ENCODE data around the gene APBB3.

APBB3 gene

DNA sequence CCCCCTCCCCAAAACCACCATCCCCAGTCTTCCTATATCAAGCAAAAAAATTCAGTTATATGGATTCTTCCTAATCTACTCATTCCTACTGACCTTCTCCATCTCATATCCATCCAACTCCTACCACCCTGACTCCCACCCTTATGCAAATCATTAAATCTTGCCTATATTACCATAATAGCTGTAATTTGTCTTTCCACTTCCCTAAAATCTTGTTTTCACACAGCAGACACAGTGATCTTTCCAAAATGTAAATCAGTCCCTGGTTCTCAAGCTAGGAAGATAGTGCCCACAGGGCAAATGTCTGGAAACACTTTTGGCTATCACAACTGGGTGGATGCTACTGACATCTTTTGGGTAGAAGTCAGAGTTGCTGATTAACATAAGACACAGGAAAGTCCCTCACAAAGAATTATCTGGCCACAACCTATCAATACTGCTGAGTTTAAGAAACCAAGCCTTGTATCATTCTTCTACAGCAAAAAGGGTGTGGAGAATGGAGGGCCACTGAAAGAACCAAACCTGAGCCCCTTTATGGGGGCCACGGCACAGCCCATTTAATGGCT, 8.6 kb downstream of the APBB3 start:
- DNase-seq (ENCODE audit: low read depth in 2 of 2), result no peak

DNA sequence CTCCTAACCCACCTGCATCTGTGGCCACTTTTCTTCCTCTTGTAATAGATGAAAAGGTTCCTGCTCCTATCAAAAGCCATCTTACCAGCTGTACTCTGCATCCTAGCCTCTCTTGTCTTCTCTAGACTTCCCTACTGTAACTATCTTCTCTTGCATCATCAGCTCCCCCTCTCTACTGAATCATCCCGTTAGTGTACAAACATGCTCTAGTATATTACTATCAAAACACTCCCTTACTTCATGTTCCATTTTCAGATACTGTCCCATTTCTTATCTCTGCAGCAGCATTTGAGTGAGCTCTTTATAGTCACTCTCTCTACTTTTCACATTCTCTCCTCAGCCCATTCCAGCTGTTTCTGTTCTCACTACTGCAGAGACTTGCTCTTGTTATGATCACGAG, 9.9 kb downstream of the APBB3 start:
- DNase-seq (ENCODE audit: low read depth in 2 of 2), result no peak

DNA sequence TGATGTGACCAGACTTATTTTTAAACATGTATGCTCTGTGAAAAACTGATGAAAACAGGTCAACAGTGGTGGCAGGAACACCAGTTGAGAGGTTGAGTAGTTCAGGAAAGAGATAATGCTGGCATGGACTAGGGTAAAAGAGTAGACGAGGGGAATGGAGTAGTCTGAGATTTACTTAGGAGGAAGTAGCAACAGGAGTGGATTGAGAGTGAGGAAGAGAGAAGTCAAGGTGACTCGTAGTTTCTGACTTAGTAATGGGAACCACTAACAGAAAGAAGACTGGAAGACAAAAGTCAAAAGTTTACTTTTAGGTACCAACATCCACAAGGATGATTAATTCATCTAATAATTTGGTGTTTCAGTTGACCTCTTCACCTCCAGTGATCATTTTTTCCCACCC, 10.7 kb downstream of the APBB3 start:
- DNase-seq (ENCODE audit: low read depth in 2 of 2), result no peak

DNA sequence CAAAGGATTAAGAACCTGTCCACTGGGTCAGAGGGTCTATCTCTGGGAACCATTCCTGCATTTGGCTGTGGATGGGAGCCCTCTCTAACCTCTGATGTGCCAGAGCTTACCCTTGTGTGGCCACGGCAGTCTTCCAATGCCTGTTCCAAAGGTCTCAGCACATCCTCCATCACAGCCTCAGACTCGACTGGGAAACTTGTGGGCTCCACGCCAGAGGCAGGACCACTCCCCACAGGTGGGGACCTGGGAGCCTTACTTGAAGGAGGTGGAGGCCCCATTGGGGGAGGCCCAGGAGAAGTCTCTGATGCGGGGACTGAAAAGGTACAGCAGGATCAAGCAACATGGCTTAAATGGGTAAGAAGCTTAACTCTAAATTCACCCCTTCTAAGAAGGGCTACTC, 12.5 kb downstream of the APBB3 start:
- DNase-seq (ENCODE audit: low read depth in 2 of 2), result no peak

DNA sequence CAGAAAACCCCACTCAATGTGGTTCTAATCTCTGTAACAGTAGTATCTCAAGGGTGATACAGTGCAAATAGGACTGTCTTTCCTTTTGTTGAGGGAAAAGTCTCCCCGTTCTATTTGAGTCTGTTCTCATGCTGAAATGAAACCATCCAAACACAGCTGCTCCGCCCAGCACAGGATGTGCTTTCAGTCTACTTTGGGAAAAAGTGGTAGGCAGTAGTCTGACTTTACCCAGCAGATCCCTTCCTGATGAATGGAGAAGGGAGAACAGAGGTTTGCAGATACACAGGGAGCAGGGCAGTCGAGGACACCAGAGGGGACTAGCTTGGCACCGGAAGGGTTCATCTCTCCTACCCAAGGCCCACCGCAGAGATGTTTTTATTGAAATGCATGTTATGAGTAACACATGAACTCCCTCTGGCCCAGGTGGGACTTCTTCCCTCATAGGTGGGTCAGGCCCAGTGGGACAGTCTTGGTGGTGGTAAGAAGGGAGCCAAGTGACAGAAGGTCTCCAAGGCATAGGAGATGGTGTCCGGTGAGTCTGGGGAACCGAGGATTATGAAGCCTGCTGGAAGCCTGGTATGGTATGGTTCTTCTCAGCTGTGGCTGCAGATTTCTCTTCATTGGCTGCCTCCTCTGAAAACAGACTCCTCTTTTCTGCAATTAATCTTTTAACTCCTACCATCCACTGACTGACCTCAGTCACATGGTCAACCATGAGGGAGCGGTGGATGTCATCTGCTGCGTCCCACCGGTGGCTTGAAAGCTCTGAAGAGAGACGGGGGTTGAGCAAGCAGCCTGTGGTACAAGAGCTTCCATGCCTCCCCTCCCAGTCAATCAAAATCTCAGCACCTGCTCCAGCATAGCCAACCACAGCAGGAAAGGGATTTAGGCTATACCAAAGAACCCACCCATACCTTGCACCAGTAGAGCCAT, 14.0 kb downstream of the APBB3 start:
- DNase-seq (ENCODE audit: low read depth in 2 of 2), result no peak

DNA sequence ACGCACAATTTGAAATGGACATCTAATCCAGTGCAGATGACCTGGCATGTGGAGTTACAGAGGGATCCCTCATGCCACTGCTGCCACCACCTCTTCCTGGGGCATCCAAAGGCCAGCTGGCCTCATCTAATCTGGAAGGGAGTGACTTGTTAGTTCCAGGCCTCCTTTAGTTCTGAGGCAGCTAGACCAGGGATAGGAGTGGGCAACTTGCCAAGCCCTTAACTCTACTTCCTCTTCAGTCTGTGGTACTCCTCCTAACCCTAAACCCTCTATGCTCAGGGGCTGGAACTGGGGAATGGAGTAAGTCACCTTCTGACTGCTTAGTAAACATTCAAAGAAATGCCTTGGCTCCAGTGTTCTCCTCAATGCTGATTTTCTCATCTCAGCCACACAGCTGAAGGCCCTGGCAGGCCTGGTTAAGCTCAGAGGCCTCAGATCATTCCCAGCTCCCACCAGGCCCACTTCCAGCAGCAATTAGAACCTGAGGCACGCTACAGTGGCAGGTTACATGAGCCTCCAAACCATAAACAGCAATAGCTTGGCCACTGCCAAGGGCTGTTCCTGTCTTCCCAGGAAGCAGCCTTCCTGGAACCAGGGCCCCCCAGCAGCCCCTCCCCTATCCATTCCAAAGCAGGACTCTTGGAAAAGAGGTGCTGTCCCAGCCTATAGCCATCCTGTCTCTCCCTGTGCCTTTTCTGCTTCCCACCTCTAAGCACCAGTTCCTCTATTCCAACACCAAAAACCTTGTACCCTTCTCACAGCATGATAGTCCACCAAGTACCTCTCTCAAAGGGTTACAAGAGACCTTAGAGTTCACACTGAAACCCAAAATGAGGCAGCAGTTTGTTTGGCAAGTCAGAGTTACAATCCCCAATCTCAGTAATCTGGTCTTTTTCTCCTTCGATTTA, 14.9 kb downstream of the APBB3 start:
- no peak for DNase-seq (ENCODE audit: low read depth in 2 of 2)

DNA sequence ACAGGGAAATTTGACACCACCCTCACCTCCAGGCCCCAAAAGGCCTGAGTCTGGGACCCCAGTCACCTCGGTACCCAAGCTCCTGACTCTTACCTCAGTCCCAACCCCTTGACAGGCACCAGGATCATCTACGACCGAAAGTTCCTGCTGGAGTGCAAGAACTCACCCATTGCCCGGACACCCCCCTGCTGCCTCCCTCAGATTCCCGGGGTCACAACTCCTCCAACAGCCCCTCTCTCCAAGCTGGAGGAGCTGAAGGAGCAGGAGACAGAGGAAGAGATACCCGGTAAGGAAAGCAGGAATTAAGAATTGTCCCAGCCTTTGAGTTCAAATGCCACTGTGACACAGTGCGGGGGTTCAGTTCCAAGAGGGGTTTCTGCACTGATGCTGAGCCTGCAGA, 15.6 kb downstream of the APBB3 start:
- DNase-seq (ENCODE audit: low read depth in 2 of 2), result no peak

DNA sequence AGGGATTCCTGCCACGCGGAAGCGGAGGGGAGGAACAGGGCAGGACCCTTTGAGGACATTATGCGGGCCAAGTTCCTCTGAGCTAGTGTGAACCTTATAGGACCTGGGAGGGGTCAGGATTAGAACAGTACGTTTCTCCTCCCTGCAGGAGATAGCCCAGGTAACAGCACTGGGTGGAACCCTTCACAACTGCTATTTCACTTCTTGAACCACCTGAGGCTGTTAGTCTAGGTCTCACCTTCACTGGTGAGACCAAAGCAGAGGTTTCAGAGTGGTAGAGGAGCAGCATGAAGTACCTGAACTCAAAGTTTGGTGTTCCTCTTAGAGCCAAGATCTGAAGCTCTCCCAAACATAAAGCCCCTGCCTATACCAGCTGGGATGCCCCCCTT, 16.1 kb downstream of the APBB3 start:
- DNase-seq (ENCODE audit: low read depth in 2 of 2), result no peak

DNA sequence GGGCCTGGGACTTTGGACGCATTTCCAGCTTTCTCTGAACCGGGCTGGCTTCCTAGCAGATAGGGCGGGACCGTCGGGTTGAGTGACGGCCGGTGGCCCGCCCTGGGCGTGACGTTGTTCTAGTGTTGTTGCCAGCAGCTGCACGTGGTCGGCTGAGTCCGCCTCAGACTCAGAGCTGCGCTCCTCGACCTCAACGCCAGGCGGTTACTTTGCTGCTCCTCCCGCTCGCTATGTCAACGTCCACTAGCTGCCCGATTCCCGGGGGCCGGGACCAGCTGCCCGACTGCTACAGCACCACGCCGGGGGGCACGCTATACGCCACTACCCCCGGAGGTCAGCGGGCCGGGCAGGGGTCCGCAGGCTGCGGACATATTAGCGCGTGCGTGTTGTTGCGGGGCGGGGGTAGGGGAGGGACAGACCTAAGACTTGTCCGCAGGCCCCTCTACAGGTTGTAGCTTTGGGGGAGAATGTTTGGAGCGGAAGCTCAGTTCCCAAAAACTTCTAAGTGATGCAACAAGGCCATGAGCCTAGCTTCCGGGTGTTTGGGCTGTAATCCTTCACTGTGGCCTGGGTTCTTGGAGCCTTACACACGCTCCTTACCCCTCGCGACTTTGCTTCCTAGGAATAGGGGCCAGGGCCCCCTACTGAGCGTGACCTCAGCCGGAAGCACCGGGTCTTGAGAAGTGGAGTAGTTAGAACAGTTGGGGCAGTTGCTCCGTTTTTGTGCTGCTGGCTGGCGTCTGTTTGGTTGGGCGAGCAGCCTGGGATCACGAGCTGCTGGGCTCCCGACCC, 16.7 kb downstream of the APBB3 start, which contains the start of gene EIF4EBP3:
TSS of gene EIF4EBP3 (plus strand) at position 155 of the 792 bp plus-strand sequence. CDS start at position 231, 76 bp downstream.
- peak; percentile 62 to 72 for DNase-seq (ENCODE audit: low read depth in 2 of 2)

DNA sequence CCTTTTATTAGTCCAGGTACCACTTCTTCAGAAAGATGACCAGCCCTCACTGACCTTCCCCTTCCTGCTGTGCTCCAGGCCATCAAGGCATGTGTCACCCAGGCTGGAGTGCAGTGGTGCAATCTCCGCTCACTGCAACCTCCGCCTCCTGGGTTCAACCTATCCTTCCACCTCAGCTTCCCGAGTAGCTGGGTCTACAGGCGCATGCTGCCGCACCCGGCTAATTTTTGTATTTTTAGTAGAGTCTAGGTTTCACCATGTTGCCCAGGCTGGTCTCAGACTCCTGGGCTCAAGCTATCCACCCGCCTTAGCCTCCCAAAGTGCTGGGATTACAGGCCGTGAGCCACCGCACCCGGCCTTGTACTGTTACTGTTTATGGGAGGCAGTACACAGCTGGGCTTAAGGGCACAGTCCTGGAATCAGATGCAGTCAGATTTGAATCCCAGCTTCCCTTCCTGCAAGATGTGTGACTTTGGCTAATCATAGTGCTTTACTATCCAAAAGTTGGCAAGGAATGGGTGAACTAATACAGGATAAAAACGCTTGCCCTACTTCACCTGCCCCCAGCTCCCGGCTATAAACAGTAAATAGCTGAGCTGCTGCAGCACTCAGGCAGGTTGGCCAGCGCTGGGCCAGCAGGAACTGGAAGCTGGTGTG, 17.4 kb downstream of the APBB3 start:
- no peak for DNase-seq (ENCODE audit: low read depth in 2 of 2)

DNA sequence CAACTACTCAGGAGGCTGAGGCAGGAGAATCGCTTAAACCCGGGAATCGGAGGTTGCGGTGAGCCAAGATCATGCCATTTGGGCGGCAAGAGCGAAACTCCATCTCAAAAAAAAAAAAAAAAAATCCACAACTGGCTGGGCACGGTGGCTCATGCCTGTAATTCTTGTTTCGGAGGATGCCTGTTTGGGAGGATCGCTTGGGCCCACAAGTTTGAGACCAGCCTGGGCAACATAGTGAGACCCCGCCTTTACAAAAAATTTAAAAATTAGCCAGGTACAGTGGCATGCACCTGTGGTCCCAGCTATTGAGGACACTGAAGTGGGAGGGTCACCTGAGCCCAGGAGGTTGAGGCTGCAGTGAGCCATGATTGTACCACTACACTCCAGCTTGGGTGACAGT, 18.8 kb downstream of the APBB3 start:
- DNase-seq (ENCODE audit: low read depth in 2 of 2), result no peak

DNA sequence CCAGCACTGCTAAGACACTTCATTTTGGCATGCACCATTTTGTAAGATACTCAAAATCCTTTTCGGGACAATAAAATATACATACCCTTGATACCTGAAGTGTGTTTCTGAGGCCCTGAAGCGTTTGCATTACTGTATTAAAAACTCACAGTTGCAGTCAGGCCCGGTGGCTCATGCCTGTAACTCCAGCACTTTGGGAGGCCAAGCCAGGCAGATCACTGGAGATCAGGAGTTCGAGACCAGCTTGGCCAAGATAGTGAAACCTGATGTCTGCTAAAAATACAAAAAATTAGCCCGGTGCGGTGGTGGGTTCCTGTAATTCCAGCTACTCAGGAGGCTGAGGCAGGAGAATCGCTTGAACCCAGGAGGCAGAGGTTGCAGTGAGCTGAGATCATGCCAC, 19.4 kb downstream of the APBB3 start:
- no peak for DNase-seq (ENCODE audit: low read depth in 2 of 2)

DNA sequence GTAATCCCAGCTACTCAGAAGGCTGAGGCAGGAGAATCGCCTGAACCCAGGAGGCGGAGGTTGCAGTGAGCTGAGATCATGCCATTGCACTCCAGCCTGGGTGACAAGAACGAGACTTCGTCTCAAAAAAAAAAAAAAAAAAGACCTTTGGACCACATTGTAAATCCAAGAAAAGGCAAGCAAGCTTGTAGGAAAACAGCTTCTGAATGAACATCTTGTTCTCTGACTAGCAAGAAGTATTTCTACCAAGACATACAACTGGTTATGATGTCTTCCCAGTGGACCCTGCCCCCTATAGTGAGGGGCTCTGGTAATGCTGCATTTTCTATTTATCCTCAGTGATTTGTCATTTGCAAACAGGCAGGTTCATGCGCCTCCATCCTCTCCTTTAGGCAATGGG, 21.4 kb downstream of the APBB3 start:
- no peak for DNase-seq (ENCODE audit: low read depth in 2 of 2)

DNA sequence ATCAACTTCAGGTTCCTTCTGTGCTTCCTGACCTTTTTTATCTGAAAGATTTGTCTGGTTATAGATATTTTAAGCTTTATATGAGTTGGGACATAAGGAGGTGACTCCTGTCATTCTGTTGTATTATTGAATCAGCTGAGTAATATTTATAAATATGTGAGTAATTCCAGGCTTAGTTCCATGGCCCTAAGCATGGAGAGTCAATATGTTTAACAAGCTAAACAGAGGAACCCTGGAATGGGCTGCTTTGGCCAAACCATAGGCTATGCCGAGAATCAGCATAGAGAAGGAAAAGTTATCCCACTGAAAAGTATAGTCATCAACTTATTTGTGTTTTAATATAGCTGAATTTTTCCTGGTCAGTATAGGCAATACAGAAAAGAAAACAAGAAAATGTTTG, 24.2 kb downstream of the APBB3 start:
- DNase-seq (ENCODE audit: low read depth in 2 of 2), result no peak

DNA sequence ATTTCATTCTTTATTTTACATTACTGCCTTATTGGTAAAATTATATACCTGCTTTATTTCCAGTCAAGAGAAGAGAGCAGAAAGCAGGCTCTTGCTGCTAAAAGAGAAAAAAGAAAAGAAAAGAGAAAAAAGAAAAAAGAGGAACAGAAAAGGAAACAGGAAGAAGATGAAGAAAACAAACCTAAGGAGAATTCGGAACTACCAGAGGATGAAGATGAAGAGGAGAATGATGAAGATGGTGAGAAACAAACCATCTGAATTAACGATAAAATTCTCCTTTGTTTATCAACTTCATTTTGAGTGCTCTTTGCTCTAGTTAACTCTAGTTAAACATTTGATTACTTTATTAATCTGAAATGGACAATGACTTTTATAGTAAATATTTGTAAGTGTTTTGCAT, 40.4 kb downstream of the APBB3 start:
- DNase-seq (ENCODE audit: low read depth in 2 of 2), result no peak

DNA sequence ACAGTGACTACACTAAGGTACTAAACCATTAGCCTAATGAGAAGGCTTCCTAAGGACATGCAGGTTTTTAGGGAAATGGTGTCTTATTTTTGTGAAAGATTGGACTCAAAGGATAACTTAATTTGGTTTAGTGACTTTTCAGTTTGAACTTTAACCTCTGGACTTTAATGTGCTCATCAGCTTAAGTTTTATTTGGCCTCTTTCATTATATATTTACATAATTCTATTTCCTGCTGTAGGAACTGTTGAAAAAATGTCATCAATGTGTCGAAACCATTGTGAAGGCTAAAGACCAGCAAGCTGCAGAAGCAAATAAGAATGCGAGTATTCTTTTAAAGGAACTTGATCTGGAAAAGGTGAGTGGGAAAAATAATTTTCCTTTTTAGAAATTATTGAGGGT, 51.3 kb downstream of the APBB3 start:
- no peak for DNase-seq (ENCODE audit: low read depth in 2 of 2)

DNA sequence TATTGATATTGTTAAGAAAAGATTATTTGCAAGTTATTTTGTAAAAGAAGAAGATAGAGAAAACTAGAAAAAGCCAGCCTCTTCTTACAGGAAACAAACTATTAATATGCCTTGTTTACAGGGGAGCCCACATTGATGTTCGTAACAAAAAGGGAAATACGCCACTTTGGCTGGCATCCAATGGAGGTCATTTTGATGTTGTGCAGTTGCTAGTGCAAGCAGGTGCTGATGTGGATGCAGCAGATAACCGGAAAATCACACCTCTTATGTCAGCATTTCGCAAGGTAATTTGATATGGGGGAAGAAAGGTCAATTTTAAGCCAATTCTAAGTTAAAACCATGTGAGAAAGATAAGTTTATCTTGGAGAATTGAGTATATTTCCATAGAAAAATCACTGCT, 54.5 kb downstream of the APBB3 start:
- no peak for DNase-seq (ENCODE audit: low read depth in 2 of 2)
